HT-29 (cell line): ENCODE data around the gene RAB3GAP1. TPM values are rescaled to one million over a fixed set of nuclear protein-coding genes. Genes with fewer than 3 reads are reported as not detected.

Experiments used
- small RNA-seq: library from RNA; depleted of rRNA; stranded (forward); fragments of <200 nt; gene quantifications from one replicate; pipeline ENCODE3, GENCODE V24; 2014
- total RNA-seq: library from RNA; depleted of rRNA; stranded (reverse); fragments of >200 nt; shearing (Covaris generic); gene quantifications from 2 replicates; pipeline ENCODE4 v1.2.3, GENCODE V29; 2014; rRNA removed

The RAB3GAP1 gene
- total RNA-seq, 1 experiment from 2014 or later: 15.6 TPM

Small RNA genes lying within 50 kb of the gene (small RNA-seq; reads per million reads assigned to genes)
- 0.36 reads per million for gene SNORA40B

Other genes with a start within 250 kb of the RAB3GAP1 start
- gene ACMSD, start 213.7 kb upstream of the RAB3GAP1 start, total RNA-seq: not detected in 2 replicates
- gene CCNT2, start 133.5 kb upstream of the RAB3GAP1 start, total RNA-seq: 11.8 and 15.1 TPM in 2 replicates
- not detected in 2 replicates for gene MAP3K19, start 4.8 kb upstream of the RAB3GAP1 start, total RNA-seq